NCI-H2171 treated with DMSO at 0.1 percent for 48 hours (cell line): ENCODE data around the gene GGT7.
"Not testable (repeated sequence)": the region's sequence is repeated elsewhere in the genome, so short reads cannot be mapped to it uniquely, and the experiment has no call there.

Experiments used
- DNase-seq: peaks from one replicate; lab custom pipeline; 2025; lab: John Stamatoyannopoulos, UW

GGT7 gene

GRCh38 chr20:34872622-34873224 lies at the start of gene GGT7:
Gene GGT7, minus strand, starts transcription at chr20:34872856. Its CDS starts 41 bp downstream, at chr20:34872815.
- peak; percentile 79 for DNase-seq

- DNase-seq, result no peak
Observed at GRCh38 chr20:34921436-34921835, 48.8 kb upstream of the GGT7 start.

- DNase-seq, result no peak
Observed at GRCh38 chr20:34920055-34920454, 47.4 kb upstream of the GGT7 start.

GRCh38 chr20:34916774-34917354 lies 44.2 kb upstream of the GGT7 start:
- DNase-seq, result no peak

- DNase-seq, result no peak
Observed at GRCh38 chr20:34915749-34916455, 43.2 kb upstream of the GGT7 start.

- DNase-seq, result no peak
Observed at GRCh38 chr20:34915131-34915530, 42.5 kb upstream of the GGT7 start.

GRCh38 chr20:34907616-34908469 lies 35.2 kb upstream of the GGT7 start:
- peak; percentile 71 for DNase-seq

- DNase-seq, result no peak
Observed at GRCh38 chr20:34904202-34904621, 31.6 kb upstream of the GGT7 start.

- DNase-seq, result not testable (repeated sequence)
Observed at GRCh38 chr20:34898731-34899130, 26.1 kb upstream of the GGT7 start.

GRCh38 chr20:34898129-34898528 lies 25.5 kb upstream of the GGT7 start:
- not testable (repeated sequence) for DNase-seq

GRCh38 chr20:34896086-34896621 lies 23.5 kb upstream of the GGT7 start:
- DNase-seq, result no peak

- no peak for DNase-seq
Observed at GRCh38 chr20:34895465-34895864, 22.8 kb upstream of the GGT7 start.

- no peak for DNase-seq
Observed at GRCh38 chr20:34894723-34895122, 22.1 kb upstream of the GGT7 start.

GRCh38 chr20:34892671-34893070 lies 20.0 kb upstream of the GGT7 start:
- peak; percentile 11 for DNase-seq

GRCh38 chr20:34891166-34892062 lies 18.8 kb upstream of the GGT7 start:
- DNase-seq, result no peak

GRCh38 chr20:34888468-34888867 lies 15.8 kb upstream of the GGT7 start:
- no peak for DNase-seq

GRCh38 chr20:34887023-34887422 lies 14.4 kb upstream of the GGT7 start:
- no peak for DNase-seq

- DNase-seq, result no peak
Observed at GRCh38 chr20:34886122-34886521, 13.5 kb upstream of the GGT7 start.

- no peak for DNase-seq
Observed at GRCh38 chr20:34884260-34884659, 11.6 kb upstream of the GGT7 start.

GRCh38 chr20:34883809-34884208 lies 11.2 kb upstream of the GGT7 start:
- no peak for DNase-seq

- no peak for DNase-seq
Observed at GRCh38 chr20:34883087-34883688, 10.5 kb upstream of the GGT7 start.
